ENCODE results near the gene ATIC.

The ATIC gene

GRCh38 chr2:215361876-215362561 lies 50.2 kb downstream of the ATIC start:
- no peak for DNase-seq

- no peak for DNase-seq
Measured at GRCh38 chr2:215362562-215362904, 50.7 kb downstream of the ATIC start.

GRCh38 chr2:215363039-215363438 lies 51.2 kb downstream of the ATIC start:
- no peak for DNase-seq

- no peak for DNase-seq
Measured at GRCh38 chr2:215363461-215364156, 51.8 kb downstream of the ATIC start.

GRCh38 chr2:215364157-215365155 lies 52.6 kb downstream of the ATIC start:
- DNase-seq, result no peak

- DNase-seq, result no peak
Measured at GRCh38 chr2:215365184-215365658, 53.4 kb downstream of the ATIC start.

- no peak for DNase-seq
Measured at GRCh38 chr2:215366440-215367032, 54.7 kb downstream of the ATIC start.

GRCh38 chr2:215367662-215368492 lies 56.0 kb downstream of the ATIC start:
- DNase-seq, result no peak

GRCh38 chr2:215368493-215368809 lies 56.6 kb downstream of the ATIC start:
- DNase-seq, result no peak

- DNase-seq, result no peak
Measured at GRCh38 chr2:215369181-215369760, 57.4 kb downstream of the ATIC start.

GRCh38 chr2:215370112-215370965 lies 58.5 kb downstream of the ATIC start:
- DNase-seq, result no peak

- no peak for DNase-seq
Measured at GRCh38 chr2:215371915-215372897, 60.3 kb downstream of the ATIC start.

GRCh38 chr2:215372968-215373649 lies 61.2 kb downstream of the ATIC start:
- no peak for DNase-seq

- no peak for DNase-seq
Measured at GRCh38 chr2:215374002-215374401, 62.1 kb downstream of the ATIC start.

GRCh38 chr2:215374642-215375466 lies 63.0 kb downstream of the ATIC start:
- no peak for DNase-seq

GRCh38 chr2:215375467-215375830 lies 63.6 kb downstream of the ATIC start:
- no peak for DNase-seq

GRCh38 chr2:215376103-215376780 lies 64.4 kb downstream of the ATIC start:
- DNase-seq, result no peak
